ENCODE data around the gene SLC11A2. TPM values are rescaled to one million over a fixed set of nuclear protein-coding genes. Genes with fewer than 3 reads are reported as not detected.

Gene SLC11A2
- total and polyA plus RNA-seq, 9 of the 15 experiments (the other 6 are each of a cell fraction or from before 2014, with no cell fraction given): 21.1 to 54.0 (median 32.9) TPM

DNA sequence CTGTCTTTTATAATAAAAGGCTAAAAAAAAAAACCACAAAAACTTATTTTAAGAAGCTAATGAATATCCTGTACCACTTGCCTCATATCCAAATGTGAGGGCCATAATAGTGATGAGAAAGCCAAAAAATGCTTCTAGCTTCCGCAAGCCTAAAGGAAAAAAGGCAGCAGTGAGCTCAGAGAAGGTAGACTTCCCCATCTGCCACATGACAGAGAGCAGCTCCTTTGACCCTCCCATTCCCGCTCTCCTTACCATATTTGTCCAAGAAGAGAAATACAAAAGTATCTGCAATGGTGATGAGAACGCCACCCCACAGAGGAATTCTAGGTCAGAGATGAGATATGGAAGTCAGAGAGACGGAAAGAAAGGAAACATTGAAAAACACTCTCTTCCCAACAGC, 27.1 kb downstream of the SLC11A2 start:
- ATAC-seq: no peak
- CTCF ChIA-PET (ENCODE audit: low intra/inter-chr PET ratio): no interaction called here

DNA sequence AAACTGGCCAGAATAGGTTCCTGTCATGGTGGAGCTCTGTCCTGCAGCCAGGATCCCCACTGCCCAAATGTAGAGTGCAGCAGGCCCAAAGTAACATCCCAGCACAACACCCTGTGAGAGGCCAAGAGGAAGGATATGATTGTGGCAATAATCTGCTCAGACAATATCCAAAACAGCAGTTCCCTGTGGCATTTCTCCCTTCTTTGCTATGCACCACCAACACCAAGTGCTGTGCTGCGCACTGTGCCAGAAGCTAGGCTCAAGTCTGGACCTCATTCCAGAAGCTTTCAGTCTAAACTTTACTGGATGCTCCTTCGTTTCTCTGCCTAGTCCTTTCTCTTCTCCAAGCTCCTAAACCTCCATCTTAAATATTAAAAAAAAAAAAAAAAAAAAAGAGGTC, 33.4 kb downstream of the SLC11A2 start:
- in situ Hi-C loops (cut with MboI): no loop called here
- Histone ChIP-seq H3K36me3 (ENCODE audit: control insufficient read depth, insufficient read depth, low read length) (peaks cover 78% of the 10 kb centered on the region), H2AFZ (ENCODE audit: low read depth, low read length) (no peak overlapping the region), H3K4me3 (no peak overlapping the region), H3K4me2 (ENCODE audit: insufficient read depth, low read length) (no peak overlapping the region), H3K4me1 (replicated peaks in 1 of 2; ENCODE audit: control insufficient read depth in 2 of 2, insufficient read depth in 2 of 2, low read length in 2 of 2) (no peaks in the 10 kb centered on the region), H3K27ac (ENCODE audit: extremely low read depth, low read depth, low read length) (no peak overlapping the region), H3K27me3 (ENCODE audit: control insufficient read depth in 2 of 2, insufficient read depth in 2 of 2, low read length in 2 of 2) (no peaks in the 10 kb centered on the region), H3K9me3 (replicated peaks; ENCODE audit: control insufficient read depth, insufficient read depth, low read depth, low read length) (no peaks in the 10 kb centered on the region), H3K79me2 (ENCODE audit: control insufficient read depth, insufficient read depth, low read length) (no peaks in the 10 kb centered on the region), H3K9ac (ENCODE audit: insufficient read depth in 1 of 2, low read depth in 2 of 2, low read length in 2 of 2) (no peak overlapping the region), H4K20me1 (replicated peaks; ENCODE audit: control insufficient read depth, insufficient read depth, low read length) (no peaks in the 10 kb centered on the region), H3K9me1 (ENCODE audit: control insufficient read depth, insufficient read depth, low read length) (no peaks in the 10 kb centered on the region)
- DNase-seq (ENCODE audit: extremely low read depth in 1 of 4, low spot score in 3 of 4): no peak
- WGBS (ENCODE audit: insufficient coverage, low coverage, missing lambda C conversion rate): 35% methylated on average over 2 of the region's 2 CpGs
- BruUV-seq (replicated peaks): no TSS peak
- no peak for FAIRE-seq
- ATAC-seq: no peak
- CTCF ChIA-PET (ENCODE audit: low intra/inter-chr PET ratio): no interaction called here
- POLR2A ChIA-PET: interaction anchor here (1.1 to 1.8 kb wide), 2 partner anchors 8 to 15 kb away, joined by 3 read pairs; no protein-coding TSS in a partner anchor
- intact Hi-C loops (cut with micrococcal nuclease): no loop called here
- no peak for TF ChIP-seq ATF7 (IDR thresholded peaks at IDR 0.05)
- TF ChIP-seq, protein P1, sequence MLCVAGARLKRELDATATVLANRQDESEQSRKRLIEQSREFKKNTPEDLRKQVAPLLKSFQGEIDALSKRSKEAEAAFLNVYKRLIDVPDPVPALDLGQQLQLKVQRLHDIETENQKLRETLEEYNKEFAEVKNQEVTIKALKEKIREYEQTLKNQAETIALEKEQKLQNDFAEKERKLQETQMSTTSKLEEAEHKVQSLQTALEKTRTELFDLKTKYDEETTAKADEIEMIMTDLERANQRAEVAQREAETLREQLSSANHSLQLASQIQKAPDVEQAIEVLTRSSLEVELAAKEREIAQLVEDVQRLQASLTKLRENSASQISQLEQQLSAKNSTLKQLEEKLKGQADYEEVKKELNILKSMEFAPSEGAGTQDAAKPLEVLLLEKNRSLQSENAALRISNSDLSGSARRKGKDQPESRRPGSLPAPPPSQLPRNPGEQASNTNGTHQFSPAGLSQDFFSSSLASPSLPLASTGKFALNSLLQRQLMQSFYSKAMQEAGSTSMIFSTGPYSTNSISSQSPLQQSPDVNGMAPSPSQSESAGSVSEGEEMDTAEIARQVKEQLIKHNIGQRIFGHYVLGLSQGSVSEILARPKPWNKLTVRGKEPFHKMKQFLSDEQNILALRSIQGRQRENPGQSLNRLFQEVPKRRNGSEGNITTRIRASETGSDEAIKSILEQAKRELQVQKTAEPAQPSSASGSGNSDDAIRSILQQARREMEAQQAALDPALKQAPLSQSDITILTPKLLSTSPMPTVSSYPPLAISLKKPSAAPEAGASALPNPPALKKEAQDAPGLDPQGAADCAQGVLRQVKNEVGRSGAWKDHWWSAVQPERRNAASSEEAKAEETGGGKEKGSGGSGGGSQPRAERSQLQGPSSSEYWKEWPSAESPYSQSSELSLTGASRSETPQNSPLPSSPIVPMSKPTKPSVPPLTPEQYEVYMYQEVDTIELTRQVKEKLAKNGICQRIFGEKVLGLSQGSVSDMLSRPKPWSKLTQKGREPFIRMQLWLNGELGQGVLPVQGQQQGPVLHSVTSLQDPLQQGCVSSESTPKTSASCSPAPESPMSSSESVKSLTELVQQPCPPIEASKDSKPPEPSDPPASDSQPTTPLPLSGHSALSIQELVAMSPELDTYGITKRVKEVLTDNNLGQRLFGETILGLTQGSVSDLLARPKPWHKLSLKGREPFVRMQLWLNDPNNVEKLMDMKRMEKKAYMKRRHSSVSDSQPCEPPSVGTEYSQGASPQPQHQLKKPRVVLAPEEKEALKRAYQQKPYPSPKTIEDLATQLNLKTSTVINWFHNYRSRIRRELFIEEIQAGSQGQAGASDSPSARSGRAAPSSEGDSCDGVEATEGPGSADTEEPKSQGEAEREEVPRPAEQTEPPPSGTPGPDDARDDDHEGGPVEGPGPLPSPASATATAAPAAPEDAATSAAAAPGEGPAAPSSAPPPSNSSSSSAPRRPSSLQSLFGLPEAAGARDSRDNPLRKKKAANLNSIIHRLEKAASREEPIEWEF (CRISPR knock-in tag; IDR thresholded peaks at IDR 0.05): no peak

More for the DNA sequence above, 27.1 kb downstream of the SLC11A2 start:
- Histone ChIP-seq H3K9me3 (replicated peaks; ENCODE audit: control insufficient read depth, insufficient read depth, low read depth, low read length) (no peaks in the 10 kb centered on the region), H3K9me1 (ENCODE audit: control insufficient read depth, insufficient read depth, low read length) (no peaks in the 10 kb centered on the region), H3K4me3 (no peak overlapping the region), H2AFZ (ENCODE audit: low read depth, low read length) (no peak overlapping the region), H3K4me1 (replicated peaks in 1 of 2; ENCODE audit: control insufficient read depth in 2 of 2, insufficient read depth in 2 of 2, low read length in 2 of 2) (peaks cover 5 to 6% of the 10 kb centered on the region in 2 experiments; a peak in 3 of 5 replicates), H3K79me2 (ENCODE audit: control insufficient read depth, insufficient read depth, low read length) (no peaks in the 10 kb centered on the region; the same call in 2 of the 3 replicates), H3K9ac (ENCODE audit: insufficient read depth in 1 of 2, low read depth in 2 of 2, low read length in 2 of 2) (no peak overlapping the region), H3K27ac (ENCODE audit: extremely low read depth, low read depth, low read length) (no peak overlapping the region), H3K27me3 (ENCODE audit: control insufficient read depth in 2 of 2, insufficient read depth in 2 of 2, low read length in 2 of 2) (no peaks in the 10 kb centered on the region), H4K20me1 (replicated peaks; ENCODE audit: control insufficient read depth, insufficient read depth, low read length) (no peaks in the 10 kb centered on the region), H3K36me3 (ENCODE audit: control insufficient read depth, insufficient read depth, low read length) (peaks cover 61% of the 10 kb centered on the region), H3K4me2 (ENCODE audit: insufficient read depth, low read length) (no peak overlapping the region)
- intact Hi-C loops (cut with micrococcal nuclease): no loop called here
- FAIRE-seq (no peak), DNase-seq (ENCODE audit: extremely low read depth in 1 of 4, low spot score in 3 of 4) (no peak)
- BruUV-seq (replicated peaks): no TSS peak
- POLR2A ChIA-PET: interaction anchor here (0.8 kb wide), 1 partner anchor 10 kb away, joined by 3 read pairs; no protein-coding TSS in a partner anchor
- TF ChIP-seq, protein P2, sequence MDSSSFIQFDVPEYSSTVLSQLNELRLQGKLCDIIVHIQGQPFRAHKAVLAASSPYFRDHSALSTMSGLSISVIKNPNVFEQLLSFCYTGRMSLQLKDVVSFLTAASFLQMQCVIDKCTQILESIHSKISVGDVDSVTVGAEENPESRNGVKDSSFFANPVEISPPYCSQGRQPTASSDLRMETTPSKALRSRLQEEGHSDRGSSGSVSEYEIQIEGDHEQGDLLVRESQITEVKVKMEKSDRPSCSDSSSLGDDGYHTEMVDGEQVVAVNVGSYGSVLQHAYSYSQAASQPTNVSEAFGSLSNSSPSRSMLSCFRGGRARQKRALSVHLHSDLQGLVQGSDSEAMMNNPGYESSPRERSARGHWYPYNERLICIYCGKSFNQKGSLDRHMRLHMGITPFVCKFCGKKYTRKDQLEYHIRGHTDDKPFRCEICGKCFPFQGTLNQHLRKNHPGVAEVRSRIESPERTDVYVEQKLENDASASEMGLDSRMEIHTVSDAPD (CRISPR knock-in tag; IDR thresholded peaks at IDR 0.05): no peak
- whole genome bisulfite sequencing (ENCODE audit: insufficient coverage, low coverage, missing lambda C conversion rate): 84% methylated on average over 4 of the region's 4 CpGs
- in situ Hi-C loops (cut with MboI): no loop called here
